SK-N-SH treated with all-trans-retinoic acid at 6 μM for 48 hours (cell line): Measurements from ENCODE around the gene LAMA5.

Experiments used
- BACH2 ChIP-seq: fragments of 250-450 bp; sonication (Bioruptor Pico); IDR thresholded peaks from 2 replicates; pipeline ENCODE4 v1.9.0; 2021; ENCODE audit warnings: mild to moderate bottlenecking, borderline replicate concordance
- PATZ1 ChIP-seq: fragments of 250-450 bp; sonication (Bioruptor Pico); IDR thresholded peaks from 2 replicates; pipeline ENCODE4 v1.8.0; 2020; ENCODE audit warnings: mild to moderate bottlenecking, moderate library complexity, borderline replicate concordance
- ZFP30 ChIP-seq: fragments of 450-650 bp; formaldehyde crosslinking; IDR thresholded peaks from 2 replicates; pipeline ENCODE4 v1.5.0; 2022; ENCODE audit warnings: mild to moderate bottlenecking, moderate library complexity
- ZNF8 ChIP-seq: fragments of 450-650 bp; formaldehyde crosslinking; IDR thresholded peaks from 2 replicates; pipeline ENCODE4 v1.5.0; 2020; ENCODE audit warnings: mild to moderate bottlenecking, moderate library complexity

- TF ChIP-seq ZNF8 (CRISPR knock-in tag) (no peak), ZFP30 (no peak), BACH2 (no peak), PATZ1 (CRISPR knock-in tag) (no peak)
Observed at GRCh38 chr20:62293111-62293784, 73.9 kb downstream of the LAMA5 start.
